GM12872 (cell line): ENCODE results near the gene EIF1.

Experiments used
- TF ChIP-seq, protein P1 (sequence below): IDR thresholded peaks from 3 replicates; pipeline ENCODE4 v1.5.1; 2011; ENCODE audit warnings: low read depth, mild to moderate bottlenecking, low read length, moderate library complexity; ENCODE audit not compliant: insufficient read depth

The EIF1 gene

DNA sequence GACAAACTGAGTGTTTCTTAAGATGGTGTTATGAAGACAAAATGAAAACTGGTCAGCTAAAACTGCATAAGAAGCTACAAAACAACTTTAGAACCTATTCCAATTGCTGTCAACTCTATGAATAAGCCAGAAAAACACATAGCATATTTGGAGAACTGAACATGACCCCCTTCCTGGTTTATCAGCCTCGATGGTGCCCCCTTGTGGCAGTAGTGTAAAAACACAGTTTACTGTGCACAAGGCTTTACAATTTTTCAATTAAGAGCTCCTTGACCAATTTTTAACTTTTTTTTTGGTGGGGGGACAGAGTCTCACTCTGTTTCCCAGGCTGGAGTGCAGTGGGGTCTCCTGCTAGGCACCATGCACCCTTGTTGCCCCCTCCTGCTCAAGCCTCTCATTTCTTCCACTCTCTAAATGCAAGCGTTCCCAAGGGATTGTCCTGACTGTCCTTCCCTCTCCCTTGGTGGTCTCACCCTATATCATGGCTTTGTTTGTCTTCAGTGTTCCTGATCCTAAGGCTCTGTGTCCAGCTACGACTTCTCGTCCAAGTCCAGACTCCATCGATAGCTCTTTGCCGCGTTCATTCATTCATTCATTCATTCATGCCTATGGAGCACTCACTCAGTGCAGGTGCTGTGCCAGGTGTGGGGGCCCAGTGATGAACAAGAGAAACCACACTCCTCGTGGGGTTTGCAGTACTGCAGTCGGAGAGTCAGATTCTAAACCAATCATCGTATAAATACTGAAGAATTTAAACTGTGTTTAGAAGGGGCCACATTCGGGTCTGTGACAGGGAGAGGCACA, 7.5 kb downstream of the EIF1 start:
- TF ChIP-seq, protein P1, sequence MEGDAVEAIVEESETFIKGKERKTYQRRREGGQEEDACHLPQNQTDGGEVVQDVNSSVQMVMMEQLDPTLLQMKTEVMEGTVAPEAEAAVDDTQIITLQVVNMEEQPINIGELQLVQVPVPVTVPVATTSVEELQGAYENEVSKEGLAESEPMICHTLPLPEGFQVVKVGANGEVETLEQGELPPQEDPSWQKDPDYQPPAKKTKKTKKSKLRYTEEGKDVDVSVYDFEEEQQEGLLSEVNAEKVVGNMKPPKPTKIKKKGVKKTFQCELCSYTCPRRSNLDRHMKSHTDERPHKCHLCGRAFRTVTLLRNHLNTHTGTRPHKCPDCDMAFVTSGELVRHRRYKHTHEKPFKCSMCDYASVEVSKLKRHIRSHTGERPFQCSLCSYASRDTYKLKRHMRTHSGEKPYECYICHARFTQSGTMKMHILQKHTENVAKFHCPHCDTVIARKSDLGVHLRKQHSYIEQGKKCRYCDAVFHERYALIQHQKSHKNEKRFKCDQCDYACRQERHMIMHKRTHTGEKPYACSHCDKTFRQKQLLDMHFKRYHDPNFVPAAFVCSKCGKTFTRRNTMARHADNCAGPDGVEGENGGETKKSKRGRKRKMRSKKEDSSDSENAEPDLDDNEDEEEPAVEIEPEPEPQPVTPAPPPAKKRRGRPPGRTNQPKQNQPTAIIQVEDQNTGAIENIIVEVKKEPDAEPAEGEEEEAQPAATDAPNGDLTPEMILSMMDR: peak; percentile 82

DNA sequence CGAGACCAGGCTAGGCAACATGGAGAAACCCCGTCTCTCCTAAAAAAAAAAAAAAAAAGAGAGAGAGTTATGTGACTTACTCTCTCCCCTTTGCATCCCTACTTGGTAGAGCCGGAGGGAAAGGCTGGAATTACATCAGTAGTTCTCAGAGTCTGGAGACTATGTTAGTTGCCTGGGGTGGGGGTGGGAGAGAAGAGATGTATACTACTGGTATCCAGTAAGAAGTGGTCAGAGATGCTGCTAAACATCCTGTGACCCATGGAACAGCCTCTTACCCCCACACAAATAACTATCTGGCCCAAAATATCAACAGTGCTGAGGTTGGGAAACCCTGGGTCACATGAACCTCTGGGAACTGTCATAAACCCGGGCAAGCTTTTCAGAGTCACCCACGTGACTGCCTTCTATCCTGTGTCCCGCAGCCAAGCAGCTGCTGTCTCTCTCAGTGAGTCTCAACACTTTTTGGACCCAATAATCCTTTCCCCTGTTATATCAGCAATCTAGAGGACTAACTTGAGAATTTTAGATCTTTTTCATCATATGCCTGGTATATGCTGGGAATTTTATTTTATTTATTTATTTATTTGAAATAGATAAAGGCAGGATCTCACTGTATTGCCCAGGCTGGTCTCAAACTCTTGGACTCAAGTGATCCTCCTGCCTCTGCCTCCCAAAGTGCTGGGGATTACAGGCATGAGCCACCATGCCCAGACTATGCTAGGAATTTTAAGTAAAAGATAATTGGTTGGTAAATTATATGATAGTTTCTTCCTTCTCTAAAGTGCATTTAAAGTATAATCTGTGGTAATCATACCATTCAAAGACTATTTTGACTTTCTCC, 8.7 kb downstream of the EIF1 start:
- TF ChIP-seq, protein P1: no peak

DNA sequence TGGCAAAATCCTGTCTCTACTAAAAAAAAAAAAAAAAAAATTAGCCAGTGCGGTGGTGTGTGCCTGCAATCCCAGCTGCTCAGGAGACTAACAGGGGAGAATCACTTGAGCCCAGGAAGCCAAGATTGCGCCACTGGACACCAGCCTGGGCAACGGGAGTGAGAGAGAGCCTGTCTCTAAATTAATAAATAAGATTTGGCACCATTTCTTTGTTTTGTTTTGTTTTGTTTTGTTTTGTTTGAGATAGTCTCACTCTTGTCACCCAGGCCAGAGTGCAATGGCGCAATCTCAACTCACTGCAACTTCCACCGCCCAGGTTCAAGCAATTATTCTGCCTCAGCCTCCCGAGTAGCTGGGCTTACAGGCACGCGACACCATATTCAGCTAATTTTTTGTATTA, 14.0 kb downstream of the EIF1 start:
- TF ChIP-seq, protein P1: no peak

DNA sequence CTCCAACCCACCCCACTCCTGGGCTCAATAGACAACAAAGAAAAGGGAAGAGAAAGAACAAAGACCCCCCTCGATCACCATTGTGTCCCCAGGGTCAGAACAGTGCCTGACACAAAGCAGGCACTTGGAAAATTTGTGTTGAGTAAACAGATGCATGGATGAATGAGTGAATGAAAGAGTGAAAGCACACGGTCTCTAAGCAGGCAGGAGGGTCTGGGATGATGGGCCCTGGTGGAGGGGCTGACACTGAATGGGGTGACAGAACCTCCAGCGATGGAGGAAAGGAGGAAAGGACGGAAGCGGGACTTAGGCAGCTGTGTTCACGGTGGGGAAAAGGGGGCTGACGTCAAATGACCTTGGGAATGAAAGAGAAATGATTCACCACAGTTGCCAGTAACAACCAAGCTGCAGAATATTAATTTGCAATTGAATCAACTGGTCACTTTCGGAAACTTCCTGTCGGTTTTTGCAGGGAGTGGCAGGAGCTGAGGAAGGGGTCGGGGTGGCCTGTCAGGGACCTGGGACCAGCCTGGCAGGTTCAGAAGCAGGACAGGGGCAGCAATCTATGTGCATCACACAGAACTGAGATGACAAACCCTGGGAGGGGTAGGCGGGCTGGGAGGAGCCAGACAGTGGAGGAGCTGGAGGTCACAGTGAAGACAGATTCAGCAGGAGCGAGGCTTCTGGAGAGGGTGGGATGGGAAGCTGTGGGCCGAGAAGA, 16.7 kb downstream of the EIF1 start:
- TF ChIP-seq, protein P1: no peak

DNA sequence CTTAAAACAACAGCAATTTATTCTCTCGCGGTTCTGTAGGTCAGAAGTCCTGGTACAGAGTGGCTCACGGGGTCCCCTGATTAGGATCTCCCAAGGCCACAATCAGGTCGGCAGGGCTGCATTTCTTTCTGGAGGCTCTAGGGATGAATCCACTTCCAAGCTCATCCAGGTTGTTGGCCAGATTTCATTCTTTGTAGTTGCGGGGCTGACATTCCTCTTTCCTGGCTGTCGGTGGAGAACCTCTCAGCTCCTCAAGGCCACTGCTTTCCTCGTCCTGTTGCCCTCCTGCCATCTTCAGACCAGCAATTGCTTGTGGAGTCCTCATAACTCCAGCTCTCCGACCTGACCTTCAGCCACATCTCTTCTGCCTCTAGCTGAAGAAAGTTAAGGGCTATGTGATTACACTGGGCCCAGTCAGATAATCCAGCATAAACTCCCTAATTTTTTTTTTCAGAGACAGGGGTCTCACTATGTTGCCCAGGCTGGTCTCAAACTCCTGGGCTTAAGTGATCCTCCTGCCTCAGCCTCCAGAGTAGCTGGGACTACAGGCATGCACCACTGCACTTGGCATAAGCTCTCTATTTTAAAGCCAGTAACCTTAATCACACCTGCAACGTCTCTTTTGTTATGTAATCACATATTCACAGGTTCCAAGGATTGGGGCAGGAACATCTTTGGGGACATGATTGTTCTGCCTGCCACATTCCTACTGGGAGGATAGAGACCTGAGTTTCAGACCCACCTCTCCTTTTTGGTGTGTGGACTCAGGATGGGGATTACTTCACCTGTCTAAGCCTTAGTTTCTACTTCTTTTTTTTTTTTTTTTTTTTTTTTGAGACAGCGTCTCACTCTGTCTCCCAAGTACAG, 19.4 kb downstream of the EIF1 start:
- TF ChIP-seq, protein P1: no peak

DNA sequence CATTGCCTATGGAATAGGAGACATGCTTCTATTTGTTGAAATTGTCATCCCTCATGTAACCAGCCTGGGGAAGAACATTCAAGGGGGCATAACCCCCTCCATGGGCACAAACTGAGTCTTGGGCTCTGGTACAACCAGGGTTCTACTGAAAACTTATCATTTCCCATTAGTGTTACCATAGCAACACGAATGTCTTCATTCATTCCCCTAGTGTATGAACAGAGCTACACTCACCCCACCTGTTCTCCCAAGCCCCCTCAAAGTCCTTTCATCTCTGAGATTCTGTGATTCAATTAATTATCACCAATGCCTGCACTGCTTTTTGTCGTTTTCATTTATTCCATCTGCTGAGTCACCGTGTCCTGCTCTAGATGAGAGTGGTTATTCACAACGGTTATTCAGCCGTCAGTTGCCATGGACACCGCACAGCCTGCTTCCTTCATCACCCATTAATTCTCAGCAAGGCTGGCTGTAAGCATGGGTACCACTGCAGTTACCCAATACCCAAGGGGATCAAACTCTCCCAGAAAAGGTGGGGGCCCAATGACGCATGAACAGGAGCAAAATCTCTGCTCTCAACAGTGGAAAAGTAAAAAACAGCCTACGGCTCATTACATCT, 21.9 kb downstream of the EIF1 start:
- TF ChIP-seq, protein P1: no peak
